Measurements from ENCODE around the gene MED1.
"Not testable (repeated sequence)": the region's sequence is repeated elsewhere in the genome, so short reads cannot be mapped to it uniquely, and the experiment has no call there.

Gene MED1

GRCh38 chr17:39399791-39400190, 51.3 kb downstream of the MED1 start:
- no peak for TF ChIP-seq CTCF (IDR thresholded peaks at IDR 0.05; ENCODE audit: low read depth, low read length)
- no peak overlapping the region for H3K4me3 ChIP-seq (ENCODE audit: low read depth, low read length)

- TF ChIP-seq CTCF (IDR thresholded peaks at IDR 0.05; ENCODE audit: low read depth, low read length), result no peak
Observed at GRCh38 chr17:39393736-39394135, 57.3 kb downstream of the MED1 start.

GRCh38 chr17:39391448-39391847, 59.6 kb downstream of the MED1 start:
- H3K4me3 ChIP-seq (ENCODE audit: low read depth, low read length), result no peak overlapping the region
- TF ChIP-seq CTCF (IDR thresholded peaks at IDR 0.05; ENCODE audit: low read depth, low read length), result no peak

More at GRCh38 chr17:39393736-39394135, 57.3 kb downstream of the MED1 start:
- H3K4me3 ChIP-seq (ENCODE audit: low read depth, low read length), result no peak overlapping the region

GRCh38 chr17:39385040-39385439, 66.0 kb downstream of the MED1 start:
- H3K4me3 ChIP-seq (ENCODE audit: low read depth, low read length), result no peak overlapping the region
- TF ChIP-seq CTCF (IDR thresholded peaks at IDR 0.05; ENCODE audit: low read depth, low read length), result no peak

GRCh38 chr17:39380144-39380543, 70.9 kb downstream of the MED1 start:
- TF ChIP-seq CTCF (IDR thresholded peaks at IDR 0.05; ENCODE audit: low read depth, low read length), result no peak
- H3K4me3 ChIP-seq (ENCODE audit: low read depth, low read length), result no peak overlapping the region

- H3K4me3 ChIP-seq (ENCODE audit: low read depth, low read length), result no peak overlapping the region
- no peak for TF ChIP-seq CTCF (IDR thresholded peaks at IDR 0.05; ENCODE audit: low read depth, low read length)
Observed at GRCh38 chr17:39376434-39376833, 74.6 kb downstream of the MED1 start.

GRCh38 chr17:39367805-39368204, 83.3 kb downstream of the MED1 start:
- not testable (repeated sequence) for H3K4me3 ChIP-seq (ENCODE audit: low read depth, low read length)

- no peak overlapping the region for H3K4me3 ChIP-seq (ENCODE audit: low read depth, low read length)
- no peak for TF ChIP-seq CTCF (IDR thresholded peaks at IDR 0.05; ENCODE audit: low read depth, low read length)
Observed at GRCh38 chr17:39365872-39366271, 85.2 kb downstream of the MED1 start.

All from WI38 (cell line).